ENCODE data around the gene PTPRG. TPM values are rescaled to one million over a fixed set of nuclear protein-coding genes. Genes with fewer than 3 reads are reported as not detected.

Gene PTPRG
- total RNA-seq, 1 experiment from 2014 or later: 32.1 TPM

DNA sequence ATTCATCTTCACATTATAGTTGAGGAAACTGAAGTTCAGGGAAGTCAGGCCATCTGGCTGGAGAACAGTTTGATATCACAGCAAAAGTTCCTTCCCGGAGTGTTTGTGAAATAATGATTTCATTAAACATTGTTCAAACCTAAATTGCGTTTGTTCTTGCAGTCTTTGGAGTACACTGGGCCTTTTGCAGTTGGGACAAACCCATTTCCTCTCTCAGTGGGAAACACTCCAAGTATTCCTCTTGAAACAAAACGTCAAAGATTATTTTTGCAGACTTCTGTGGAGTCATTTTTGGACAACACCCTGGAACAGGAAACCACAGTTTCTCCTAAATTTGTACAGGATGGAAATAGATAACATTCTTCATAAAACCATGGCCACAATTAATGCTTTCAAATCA lies 287.5 kb downstream of the PTPRG start:
- Histone ChIP-seq H3K27me3 (ENCODE audit: insufficient read depth, low read length) (no peaks in the 10 kb centered on the region), H2AFZ (ENCODE audit: low read depth, low read length, poor library complexity, severe bottlenecking) (no peak overlapping the region), H3K4me3 (replicated peaks in 1 of 2; ENCODE audit: low read depth in 1 of 2, low read length in 2 of 2) (no peak overlapping the region), H3K27ac (ENCODE audit: low read depth, low read length) (no peak overlapping the region), H3K79me2 (ENCODE audit: insufficient read depth, low read length) (no peaks in the 10 kb centered on the region; the same call in 1 of the 2 replicates), H3K9me2 (ENCODE audit: insufficient read depth) (no peaks in the 10 kb centered on the region), H3K4me2 (ENCODE audit: low read length) (no peak overlapping the region), H3K36me3 (ENCODE audit: control insufficient read depth in 1 of 2, insufficient read depth in 2 of 2, low read length in 2 of 2) (no peaks in the 10 kb centered on the region), H3K9me3 (ENCODE audit: control insufficient read depth in 1 of 2, insufficient read depth in 1 of 2, low read depth in 1 of 2, low read length in 2 of 2) (no peaks in the 10 kb centered on the region), H3K9ac (ENCODE audit: low read length) (no peak overlapping the region), H4K20me1 (ENCODE audit: insufficient read depth) (no peaks in the 10 kb centered on the region), H3K4me1 (ENCODE audit: control insufficient read depth in 1 of 2, insufficient read depth in 2 of 2, low read length in 2 of 2) (no peaks in the 10 kb centered on the region)
- BruUV-seq (replicated peaks): no TSS peak
- DNase-seq (ENCODE audit: low read depth, low spot score) (no peak), ATAC-seq (no peak)
- TF ChIP-seq CBX3 (IDR thresholded peaks at IDR 0.05; ENCODE audit: low read depth): no peak
- TF ChIP-seq POLR2A (IDR thresholded peaks at IDR 0.05; ENCODE audit: borderline replicate concordance, extremely low read depth, insufficient read depth, insufficient read length): no peak
- no peak for TF ChIP-seq SRF (IDR thresholded peaks at IDR 0.05; ENCODE audit: low read depth)
- no peak for TF ChIP-seq SIN3A (IDR thresholded peaks at IDR 0.05; ENCODE audit: low read depth)
- no peak for TF ChIP-seq EZH2phosphoT487 (IDR thresholded peaks at IDR 0.05; ENCODE audit: borderline replicate concordance)
- no peak for TF ChIP-seq ZBTB33 (IDR thresholded peaks at IDR 0.05; ENCODE audit: extremely low read depth, insufficient replicate concordance, low read length)
- no peak for TF ChIP-seq CEBPB (IDR thresholded peaks at IDR 0.05; ENCODE audit: low read depth)
- no peak for TF ChIP-seq ELF1 (IDR thresholded peaks at IDR 0.05; ENCODE audit: borderline replicate concordance, low read depth)
- TF ChIP-seq YY1 (IDR thresholded peaks at IDR 0.05; ENCODE audit: extremely low read depth, insufficient replicate concordance, low read depth, low read length): no peak
- no peak for TF ChIP-seq EGR1 (IDR thresholded peaks at IDR 0.05; ENCODE audit: low read depth)
- POLR2A ChIA-PET: no interaction called here
- RAD21 ChIA-PET (ENCODE audit: low non-redundant PET in 1 of 2, low total read pairs in 2 of 2, uncharacterized antibody in 2 of 2, unreplicated experiment in 2 of 2): no interaction called here
- CTCF ChIA-PET: no interaction called here
- intact Hi-C loops (cut with micrococcal nuclease): no loop called here
